WI38 (cell line): ENCODE measurements around the gene GGCX.

Experiments
- H3K4me3 ChIP-seq: 2 replicates; pipeline ENCODE4 v1.5.1; 2011; ENCODE audit warnings: low read depth, mild to moderate bottlenecking, control low read depth, low read length
- TF ChIP-seq, protein P1 (sequence below): IDR thresholded peaks from 2 replicates; pipeline ENCODE4 v1.5.1; 2012; ENCODE audit warnings: low read depth, mild to moderate bottlenecking, control low read depth, low read length

GGCX gene

DNA sequence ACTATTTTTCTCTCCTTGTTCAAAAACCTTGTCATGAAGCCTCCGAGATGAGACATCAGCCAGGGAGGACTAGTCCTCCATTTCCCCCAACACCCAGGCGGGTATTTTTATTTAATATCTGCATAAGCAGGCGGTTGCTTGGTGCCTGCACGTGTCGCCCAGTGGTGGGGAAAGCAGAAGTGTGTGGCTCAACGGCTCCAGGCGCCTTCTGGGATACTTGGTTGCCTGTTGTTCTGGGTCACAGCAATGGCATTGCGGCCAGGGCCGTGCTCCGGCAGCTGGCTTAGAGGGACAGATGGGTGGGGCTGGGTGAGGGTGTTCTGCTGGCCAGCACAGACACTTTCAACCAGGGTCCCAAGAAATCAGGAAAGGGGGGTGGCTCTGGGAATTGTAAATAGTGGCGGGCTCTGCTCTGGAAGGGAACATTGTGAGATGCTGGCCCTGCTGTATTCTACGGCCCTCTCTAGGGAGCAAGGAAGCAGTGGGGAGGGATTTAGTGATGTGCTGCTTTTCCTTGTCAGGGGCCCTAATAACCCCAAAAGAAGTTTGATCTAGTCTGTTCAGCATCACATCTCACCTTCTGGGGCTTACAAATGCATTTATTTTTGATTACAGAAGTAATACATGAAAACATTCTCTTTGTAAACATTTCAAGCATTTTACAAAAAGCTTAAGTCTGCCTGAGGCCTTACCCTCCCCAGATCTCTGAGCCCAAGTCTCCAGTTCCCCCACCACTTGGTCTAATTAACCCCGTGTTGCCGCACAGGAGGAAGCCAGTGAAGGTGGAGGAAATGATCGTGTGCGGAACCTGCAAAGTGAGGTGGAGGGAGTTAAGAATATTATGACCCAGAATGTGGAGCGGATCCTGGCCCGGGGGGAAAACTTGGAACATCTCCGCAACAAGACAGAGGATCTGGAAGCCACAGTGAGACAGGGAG, 17.2 kb upstream of the GGCX start:
- TF ChIP-seq, protein P1, sequence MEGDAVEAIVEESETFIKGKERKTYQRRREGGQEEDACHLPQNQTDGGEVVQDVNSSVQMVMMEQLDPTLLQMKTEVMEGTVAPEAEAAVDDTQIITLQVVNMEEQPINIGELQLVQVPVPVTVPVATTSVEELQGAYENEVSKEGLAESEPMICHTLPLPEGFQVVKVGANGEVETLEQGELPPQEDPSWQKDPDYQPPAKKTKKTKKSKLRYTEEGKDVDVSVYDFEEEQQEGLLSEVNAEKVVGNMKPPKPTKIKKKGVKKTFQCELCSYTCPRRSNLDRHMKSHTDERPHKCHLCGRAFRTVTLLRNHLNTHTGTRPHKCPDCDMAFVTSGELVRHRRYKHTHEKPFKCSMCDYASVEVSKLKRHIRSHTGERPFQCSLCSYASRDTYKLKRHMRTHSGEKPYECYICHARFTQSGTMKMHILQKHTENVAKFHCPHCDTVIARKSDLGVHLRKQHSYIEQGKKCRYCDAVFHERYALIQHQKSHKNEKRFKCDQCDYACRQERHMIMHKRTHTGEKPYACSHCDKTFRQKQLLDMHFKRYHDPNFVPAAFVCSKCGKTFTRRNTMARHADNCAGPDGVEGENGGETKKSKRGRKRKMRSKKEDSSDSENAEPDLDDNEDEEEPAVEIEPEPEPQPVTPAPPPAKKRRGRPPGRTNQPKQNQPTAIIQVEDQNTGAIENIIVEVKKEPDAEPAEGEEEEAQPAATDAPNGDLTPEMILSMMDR: no peak
- H3K4me3 ChIP-seq: no peak overlapping the region

DNA sequence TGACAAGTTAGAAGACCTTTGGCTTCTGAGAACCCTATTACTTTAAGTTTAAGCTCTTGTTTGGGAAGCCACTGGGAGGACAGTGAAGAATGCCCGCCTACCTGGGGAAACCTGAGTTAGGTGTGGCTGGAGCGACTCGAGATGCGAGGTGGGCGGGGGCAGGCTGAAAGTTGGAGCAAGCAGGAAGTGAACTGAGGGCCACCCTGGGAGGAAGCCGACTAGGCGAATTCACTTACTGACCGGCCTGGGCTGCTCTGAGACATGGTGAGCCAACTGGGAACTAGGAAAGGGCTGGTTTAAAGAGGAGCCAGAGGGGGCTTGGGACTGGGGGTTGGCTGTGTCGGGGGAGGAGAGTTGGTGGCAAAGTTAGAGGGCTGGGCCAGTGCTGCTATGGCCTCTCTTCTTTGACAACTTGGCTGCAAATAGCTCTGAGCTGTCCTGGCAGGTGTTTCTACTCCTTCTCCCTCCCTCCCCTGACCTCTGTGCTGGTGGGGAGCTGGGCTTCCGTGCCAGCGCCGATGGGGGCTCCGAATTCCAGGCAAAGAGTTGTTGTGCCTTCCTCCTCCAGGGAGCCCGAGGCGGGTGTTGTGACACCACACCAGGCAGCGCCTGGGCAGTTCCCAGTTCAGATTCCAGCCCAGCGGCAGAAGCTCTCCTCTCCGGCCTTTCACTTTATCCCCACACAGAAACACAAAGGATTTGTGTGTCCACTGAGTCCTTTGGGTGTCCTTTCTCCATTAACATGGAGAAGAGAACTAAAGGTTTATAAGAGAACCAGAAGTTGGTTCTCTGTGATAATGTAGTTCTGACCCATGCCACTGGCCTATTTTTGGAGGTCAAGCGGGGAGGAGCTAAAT, 16.3 kb upstream of the GGCX start, which contains the start of gene VAMP8:
VAMP8 (plus strand) TSS at position 201 of the 857 bp plus-strand sequence; CDS start at position 262, 61 bp downstream.
- TF ChIP-seq, protein P1: no peak
- H3K4me3 ChIP-seq: no peak within 1 kb of the TSS

DNA sequence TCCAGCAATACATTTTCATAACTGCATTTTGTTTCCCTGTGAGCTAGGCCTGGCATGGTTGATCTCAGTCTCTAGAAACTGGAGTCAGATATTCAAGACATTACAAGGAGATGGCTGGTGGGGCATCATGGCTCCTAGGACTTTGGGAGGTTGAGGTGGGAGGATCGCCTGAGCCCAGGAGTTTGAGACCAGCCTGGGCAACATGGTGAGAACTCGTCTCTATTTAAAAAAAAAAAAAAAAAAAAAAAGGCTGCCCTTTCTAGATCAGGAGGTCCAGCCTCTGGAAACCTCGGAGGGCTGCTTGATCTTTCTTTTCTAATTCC, 15.7 kb upstream of the GGCX start:
- no peak overlapping the region for H3K4me3 ChIP-seq
- TF ChIP-seq, protein P1: no peak

DNA sequence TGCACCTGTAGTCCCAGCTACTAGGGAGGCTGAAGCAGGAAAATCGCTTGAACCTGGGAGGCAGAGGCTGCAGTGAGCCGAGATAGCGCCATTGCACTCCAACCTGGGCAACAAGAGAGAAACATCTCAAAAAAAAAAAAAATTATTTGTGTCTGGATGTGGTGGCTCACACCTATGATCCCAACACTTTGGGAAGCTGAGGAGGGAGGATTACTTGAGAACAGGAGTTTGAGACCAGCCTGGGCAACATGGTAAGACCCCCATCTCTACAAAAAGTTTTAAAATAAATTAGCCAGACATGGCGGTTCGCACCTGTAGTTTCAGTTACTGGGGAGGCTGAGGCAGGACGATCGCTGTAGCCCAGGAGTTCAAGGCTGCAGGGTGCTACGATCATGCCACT, 14.4 kb upstream of the GGCX start:
- no peak overlapping the region for H3K4me3 ChIP-seq
- TF ChIP-seq, protein P1: no peak

DNA sequence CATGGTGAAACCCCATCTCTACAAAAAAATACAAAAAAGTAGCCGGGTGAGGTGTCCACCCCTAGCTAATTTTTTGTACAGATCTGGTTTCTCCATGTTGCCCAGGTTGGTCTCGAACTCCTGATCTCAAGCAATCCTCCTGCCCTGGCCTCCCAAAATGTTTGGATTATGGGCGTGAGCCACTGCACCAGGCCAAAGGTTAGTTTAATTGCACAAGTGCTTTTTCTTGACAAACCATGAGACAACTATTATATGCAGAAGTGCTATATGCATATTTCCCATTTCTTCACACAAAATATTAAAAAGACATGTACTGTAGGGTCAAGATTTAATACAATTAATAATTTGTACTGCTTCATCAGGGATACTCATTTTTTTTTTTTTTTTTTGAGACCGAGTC, 5.0 kb upstream of the GGCX start:
- TF ChIP-seq, protein P1: no peak
- no peak overlapping the region for H3K4me3 ChIP-seq

DNA sequence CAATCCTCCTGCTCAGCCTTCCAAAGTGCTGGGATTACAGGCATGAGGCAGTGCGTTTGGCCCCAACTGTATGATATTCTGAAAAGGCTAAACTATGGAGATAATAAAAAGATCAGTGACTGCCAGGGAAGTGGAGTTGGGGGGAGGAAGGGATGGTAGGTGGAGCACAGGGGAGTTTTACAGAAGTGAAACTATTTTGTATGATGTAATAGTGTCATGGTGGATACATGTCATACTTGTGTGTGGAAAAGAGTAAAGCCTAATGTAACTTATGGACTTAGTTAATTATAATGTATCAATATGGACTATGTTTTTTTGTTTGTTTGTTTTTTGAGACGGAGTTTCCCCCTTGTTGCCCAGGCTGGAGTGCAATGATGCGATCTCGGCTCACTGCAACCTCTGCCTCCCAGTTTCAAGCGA, 2.9 kb upstream of the GGCX start:
- no peak overlapping the region for H3K4me3 ChIP-seq
- TF ChIP-seq, protein P1: no peak

DNA sequence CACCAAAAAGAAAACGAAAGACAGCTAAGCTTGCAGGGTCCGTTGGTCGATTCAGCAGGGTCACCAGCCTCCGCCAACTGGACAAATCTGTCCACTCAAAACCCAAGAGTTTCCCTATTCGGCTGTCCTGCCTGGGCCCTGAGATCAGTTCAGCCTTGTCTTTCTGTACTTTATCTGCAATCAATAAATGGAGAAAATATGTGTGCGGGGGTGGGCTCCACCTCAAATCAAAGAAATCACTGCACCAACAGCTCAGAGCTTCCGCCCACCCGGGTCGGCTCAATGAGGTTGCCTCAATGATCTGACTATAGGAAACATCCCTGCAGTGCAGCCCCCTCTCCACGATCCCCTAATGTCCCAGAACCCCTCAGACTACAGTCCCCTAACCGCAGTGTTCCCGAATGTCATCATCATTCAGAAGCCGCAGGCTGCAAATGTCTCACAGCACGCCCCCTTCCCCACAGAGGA, 447 bp downstream of the GGCX start:
- TF ChIP-seq, protein P1: no peak
- peak overlapping the region; percentile 72 for H3K4me3 ChIP-seq

DNA sequence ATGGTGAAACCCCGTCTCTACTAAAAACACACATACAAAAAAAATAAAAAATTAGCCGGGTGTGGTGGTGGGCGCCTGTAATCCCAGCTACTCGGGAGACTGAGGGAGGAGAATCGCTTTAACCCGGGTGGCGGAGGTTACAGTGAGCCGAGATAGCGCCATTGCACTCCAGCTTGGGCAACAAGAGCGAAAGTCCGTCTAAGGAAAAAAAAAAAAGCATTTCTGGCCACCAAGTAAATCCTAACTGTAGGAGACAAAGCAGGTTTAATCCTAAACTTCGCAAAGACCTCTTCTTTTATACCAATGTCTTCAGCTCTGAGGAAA, 928 bp downstream of the GGCX start:
- peak overlapping the region; percentile 72 for H3K4me3 ChIP-seq
